ENCODE measurements around the gene PUM1.

DNA sequence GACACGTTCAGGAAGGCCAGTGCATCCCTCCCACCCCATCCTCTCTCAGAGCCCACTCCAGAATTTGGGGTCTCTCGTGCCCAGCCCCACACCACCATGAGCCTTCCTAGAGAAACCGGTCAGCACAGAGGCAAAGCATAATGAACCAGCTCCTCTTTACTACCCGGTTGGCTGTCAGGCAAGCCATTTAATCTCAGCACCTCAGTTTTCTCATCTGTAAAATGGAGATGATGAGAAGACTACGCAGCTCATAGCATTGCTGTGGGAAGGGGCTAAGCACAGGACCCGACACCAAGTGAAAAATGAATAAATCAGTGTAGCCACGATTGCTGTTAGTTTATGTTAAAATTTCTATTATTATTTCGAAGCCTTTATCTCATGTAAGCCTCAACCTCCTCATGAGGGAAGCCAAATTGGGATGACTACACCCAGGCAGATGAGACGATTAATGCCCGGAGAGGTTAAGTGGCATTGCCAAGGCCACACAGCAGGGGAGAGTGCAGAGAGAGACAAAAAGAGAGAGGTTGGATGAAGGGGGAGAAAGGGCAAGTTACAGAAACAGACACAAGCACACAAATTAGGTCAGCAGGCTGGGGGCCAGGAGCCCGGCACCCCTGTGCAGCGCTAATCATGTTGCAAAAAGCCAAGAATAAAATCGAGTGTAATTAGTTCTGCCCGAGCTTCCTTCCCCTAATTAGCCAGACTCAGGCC is 182.7 kb downstream of the PUM1 start:
- TF ChIP-seq SP1 (IDR thresholded peaks at IDR 0.05) (no peak), ELF4 (IDR thresholded peaks at IDR 0.05) (no peak), BHLHE40 (IDR thresholded peaks at IDR 0.05; ENCODE audit: borderline replicate concordance) (no peak), HDGF (IDR thresholded peaks at IDR 0.05; ENCODE audit: borderline replicate concordance) (no peak), L3MBTL2 (conservative IDR thresholded peaks at IDR 0.05) (no peak), TARDBP (IDR thresholded peaks at IDR 0.05) (no peak), SUZ12 (IDR thresholded peaks at IDR 0.05) (no peak), ZNF384 (IDR thresholded peaks at IDR 0.05) (no peak), CTBP1 (IDR thresholded peaks at IDR 0.05; ENCODE audit: borderline replicate concordance) (no peak), FOXA1 (IDR thresholded peaks at IDR 0.05) (no peak)

Measured in HEK293T (cell line).